Measurements from ENCODE around the gene NSA2.
"Not testable (repeated sequence)": the region's sequence is repeated elsewhere in the genome, so short reads cannot be mapped to it uniquely, and the experiment has no call there.

Gene NSA2

DNA sequence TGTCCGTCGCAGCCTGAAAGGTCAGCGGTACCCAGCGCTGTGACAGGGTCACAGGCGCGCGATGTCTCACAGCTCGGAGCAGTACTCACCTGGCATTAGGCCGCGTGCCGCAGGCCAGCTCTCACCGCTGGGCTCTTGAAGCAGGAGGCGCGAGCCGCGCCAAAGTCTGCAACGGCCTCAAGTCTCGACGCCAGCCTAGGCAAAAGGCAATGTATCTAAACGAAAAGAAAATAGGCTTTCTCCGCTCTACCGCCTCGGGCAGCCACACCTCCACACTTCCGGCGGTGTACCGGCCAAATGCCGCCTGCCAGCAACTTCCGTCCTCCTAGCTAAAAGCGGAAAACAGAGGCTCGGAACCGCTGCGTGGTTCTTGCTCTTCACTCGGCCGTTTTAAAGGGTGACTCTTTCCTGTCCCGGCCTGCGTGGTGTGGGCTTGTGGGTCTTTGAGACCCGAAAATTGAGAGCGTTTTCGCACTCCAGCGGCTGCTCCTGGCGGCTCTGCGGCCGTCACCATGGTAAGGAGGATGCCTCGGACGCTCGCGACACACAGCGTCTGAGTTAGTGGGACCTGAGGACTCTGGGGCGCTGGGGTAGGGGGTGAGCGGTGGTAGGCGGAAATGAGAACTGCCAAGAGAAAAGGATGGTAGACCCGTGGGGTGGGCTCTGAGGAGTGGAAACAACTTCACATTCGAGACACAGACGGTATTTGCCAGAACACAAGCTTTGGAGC, at the start of gene NSA2, which contains the start of gene GFM2:
TSS of gene NSA2 (plus strand) at position 401 of the 730 bp plus-strand sequence. CDS start at position 513, 112 bp downstream.
TSS of gene GFM2 (minus strand) at position 269 of the 730 bp plus-strand sequence. CDS start 3,375 bp downstream, outside the sequence.
- peak; percentile 84 to 94 (median 91) for DNase-seq

DNA sequence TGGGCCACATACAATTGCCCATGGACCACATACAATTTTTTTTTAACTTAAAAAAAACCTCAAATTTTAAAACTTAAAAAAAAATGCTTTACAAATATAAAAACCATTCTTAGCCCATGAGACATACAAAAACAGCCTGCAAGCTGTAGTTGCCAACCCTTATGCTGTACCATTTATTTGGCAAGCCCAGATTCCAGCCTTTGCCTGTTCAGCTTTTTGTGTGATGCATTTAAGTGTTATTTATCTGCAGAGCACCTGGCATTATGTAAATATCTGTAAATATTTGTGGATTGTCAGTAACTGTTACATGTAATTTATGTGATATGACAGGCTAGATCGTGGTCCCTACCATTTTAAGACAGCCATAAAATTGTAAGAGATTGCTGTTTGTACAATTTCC, 49.5 kb upstream of the NSA2 start:
- DNase-seq = no peak

GRCh38 chr5:74722271-74722670, 44.8 kb upstream of the NSA2 start:
- DNase-seq = no peak

- DNase-seq = no peak
Observed at GRCh38 chr5:74725331-74725730, 41.7 kb upstream of the NSA2 start.

DNA sequence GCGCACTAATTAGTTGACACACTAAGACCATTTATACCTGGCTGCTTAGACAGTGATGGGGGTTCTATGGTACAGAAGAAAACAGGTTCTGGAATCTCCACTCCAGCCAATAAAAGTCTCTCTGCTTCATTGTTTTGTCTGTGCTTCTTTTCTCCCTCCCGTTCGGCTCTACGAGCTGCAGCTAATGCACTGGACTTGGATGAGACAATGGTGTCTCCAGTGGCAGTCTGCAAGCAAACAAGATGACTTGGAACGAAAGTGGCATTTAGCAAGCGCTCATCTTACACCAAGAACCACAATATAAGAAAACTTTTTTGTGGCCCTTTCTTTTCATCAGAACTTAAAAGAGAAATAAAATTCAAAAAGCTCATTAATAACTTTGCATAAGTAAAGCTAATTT, 30.3 kb upstream of the NSA2 start:
- no peak for DNase-seq

- no peak for DNase-seq
Observed at GRCh38 chr5:74738406-74738805, 28.6 kb upstream of the NSA2 start.

GRCh38 chr5:74748742-74749141, 18.3 kb upstream of the NSA2 start:
- DNase-seq = not testable (repeated sequence)

DNA sequence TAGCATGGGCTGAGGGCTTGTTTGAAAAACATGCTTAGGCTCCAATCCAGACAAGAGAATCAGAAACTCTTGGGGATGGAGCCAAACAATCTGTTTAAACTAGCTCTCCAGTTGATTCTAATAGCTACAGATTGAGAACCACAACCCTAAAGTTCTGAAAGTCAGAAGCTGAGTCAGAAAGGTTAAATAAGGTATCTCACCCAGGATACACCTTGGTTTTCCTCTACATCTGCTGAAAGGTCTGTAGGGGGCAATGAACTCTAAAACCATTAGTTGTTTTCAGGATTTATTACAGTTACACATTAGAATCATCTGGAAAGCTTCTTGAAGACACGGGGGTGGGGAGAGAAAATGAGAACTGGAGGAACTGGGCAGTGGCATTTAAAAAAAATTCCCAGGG, 5.8 kb upstream of the NSA2 start:
- no peak for DNase-seq

DNA sequence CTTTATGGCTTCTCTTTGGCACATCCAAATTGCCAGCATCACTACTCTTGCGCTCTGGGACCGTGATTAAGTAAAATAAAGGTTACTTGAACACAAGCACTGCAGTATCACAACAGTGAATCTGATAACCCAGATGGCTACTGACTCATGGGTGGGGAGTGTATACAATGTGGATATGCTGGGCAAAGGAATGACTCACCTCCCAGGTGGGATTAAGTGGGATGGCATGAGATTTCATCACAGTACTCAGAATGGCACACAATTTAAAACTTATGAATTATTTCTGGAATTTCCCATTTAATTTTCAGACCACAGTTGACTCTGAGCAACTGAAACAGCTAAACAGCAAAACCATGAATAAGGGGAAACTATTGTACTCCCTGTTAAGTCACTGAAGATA, 4.5 kb upstream of the NSA2 start:
- no peak for DNase-seq

DNA sequence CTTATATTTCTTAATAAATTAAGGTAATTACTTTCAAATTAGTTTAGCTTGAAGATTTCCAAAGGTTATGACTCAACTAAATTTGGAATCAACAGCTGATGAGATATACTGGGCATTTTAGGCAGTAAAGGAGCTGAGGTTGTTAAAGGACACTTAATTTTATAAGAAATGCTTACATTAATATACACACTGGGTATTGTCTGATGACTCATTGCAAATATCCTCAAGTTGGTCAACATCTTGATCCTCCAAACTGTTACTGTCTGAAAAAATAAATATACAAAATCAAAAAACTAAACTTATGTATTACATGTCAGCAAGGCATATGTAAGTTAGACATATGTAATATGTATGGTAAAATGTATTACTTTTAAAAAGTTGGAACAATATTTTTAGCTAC, 3.5 kb upstream of the NSA2 start:
- no peak for DNase-seq

DNA sequence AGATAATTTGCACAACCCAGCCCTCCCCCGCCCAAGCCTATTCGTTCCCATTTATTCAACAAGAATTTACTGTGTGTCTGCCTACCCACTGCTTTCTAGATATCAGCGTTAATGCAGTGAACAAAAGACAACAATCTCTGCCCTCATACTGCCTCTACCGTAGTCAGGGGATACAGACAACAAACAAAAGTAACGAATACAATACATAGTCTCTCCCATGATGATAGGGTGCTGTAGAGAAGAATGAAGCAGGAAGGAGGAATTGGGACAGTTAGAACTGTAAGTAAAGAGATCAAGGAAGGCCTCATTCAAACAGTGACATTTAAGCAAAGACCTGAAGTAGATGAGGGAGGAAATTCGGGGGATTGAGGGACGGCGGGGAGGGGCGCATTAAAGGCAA, 1.8 kb upstream of the NSA2 start:
- no peak for DNase-seq

DNA sequence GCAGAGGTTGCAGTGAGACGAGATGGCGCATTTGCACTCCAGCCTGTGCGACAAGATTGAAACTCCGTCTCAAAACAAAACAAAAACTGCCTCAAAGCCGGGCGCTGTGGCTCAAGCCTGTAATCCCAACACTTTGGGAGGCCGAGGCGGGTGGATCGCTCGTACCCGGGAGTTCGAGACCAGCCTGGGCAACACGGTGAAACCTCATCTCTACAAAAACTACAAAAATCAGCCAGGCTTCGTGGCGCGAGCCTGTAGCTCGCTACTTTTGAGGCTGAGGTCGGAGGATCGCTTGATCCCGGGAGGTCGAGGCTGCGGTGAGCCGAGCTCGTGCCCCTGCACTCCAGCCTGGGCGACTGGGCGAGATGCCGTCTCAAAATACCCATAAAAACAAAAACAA, 1.1 kb upstream of the NSA2 start:
- peak in 1 of 6 experiments; percentile 1 for DNase-seq

- peak in 4 of 6 experiments; percentile 0 to 58 (median 44) for DNase-seq
Observed at GRCh38 chr5:74766418-74766848, 616 bp upstream of the NSA2 start.

DNA sequence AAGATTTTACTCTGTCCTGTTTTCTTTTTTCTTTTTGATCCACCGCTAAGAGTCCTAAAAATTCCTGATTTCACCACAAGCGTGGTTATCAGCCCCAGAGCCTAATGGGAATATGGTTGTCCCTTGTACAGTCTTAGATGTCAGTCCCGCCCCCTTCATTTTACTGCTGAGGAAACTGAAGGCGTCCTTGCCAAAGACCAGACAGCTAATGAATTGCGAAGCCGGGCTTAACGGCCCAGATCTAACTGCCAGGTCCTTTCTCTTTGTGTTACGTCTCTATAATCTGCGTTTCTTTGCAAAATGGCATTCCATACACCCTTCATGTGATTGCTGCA, 497 bp downstream of the NSA2 start:
- DNase-seq = peak in 1 of 6 experiments; percentile 26

GRCh38 chr5:74772359-74772758, 5.3 kb downstream of the NSA2 start:
- no peak for DNase-seq

GRCh38 chr5:74778609-74779008, 11.6 kb downstream of the NSA2 start:
- no peak for DNase-seq

DNA sequence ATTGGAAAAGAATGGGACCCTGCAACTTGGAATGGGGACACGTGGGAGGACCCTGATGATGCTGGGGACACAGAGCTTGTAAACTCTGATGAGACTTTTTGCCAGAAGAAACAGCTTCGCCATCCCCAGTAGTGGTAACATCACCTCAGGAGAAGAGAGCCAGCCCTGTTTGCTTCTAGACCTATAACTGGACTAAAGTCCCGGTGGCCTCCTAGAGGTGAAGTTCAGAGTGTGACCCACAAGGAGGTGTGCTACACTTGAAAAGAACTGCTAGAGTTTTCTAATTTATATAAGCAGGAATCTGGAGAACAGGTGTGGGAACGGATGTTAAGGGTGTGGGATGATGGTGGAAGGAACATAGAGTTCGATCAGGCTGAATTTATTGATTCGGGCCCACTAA, 19.8 kb downstream of the NSA2 start:
- DNase-seq = no peak

- no peak for DNase-seq
Observed at GRCh38 chr5:74787424-74787823, 20.4 kb downstream of the NSA2 start.

GRCh38 chr5:74791669-74792068, 24.6 kb downstream of the NSA2 start:
- not testable (repeated sequence) for DNase-seq

GRCh38 chr5:74798977-74799911, 32.2 kb downstream of the NSA2 start:
- DNase-seq = no peak

DNA sequence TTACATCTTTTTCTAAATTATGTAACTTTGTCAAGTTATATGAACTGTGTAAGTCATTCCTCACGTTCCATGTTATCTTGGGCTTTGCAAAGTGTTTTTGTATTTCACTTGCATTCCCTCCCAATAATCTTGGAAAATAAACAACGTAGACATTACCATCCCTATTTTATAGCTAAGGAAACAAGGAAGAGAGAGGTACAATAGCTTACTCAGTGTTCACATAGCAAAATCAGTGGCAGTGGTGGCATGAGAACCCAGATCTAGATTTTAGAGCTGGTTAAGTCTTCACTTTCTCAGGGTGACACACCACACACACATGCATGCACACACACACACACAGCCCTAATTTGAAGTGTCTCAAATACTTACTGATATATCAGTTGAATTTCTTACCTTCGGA, 34.1 kb downstream of the NSA2 start:
- no peak for DNase-seq

- no peak for DNase-seq
Observed at GRCh38 chr5:74801941-74802340, 34.9 kb downstream of the NSA2 start.

- no peak for DNase-seq
Observed at GRCh38 chr5:74810915-74811314, 43.9 kb downstream of the NSA2 start.

GRCh38 chr5:74816875-74817274, 49.8 kb downstream of the NSA2 start:
- no peak for DNase-seq
